ENCODE results near the gene NEK3. TPM values are rescaled to one million over a fixed set of nuclear protein-coding genes. Genes with fewer than 3 reads are reported as not detected.
A peak's percentile ranks its signal among the peaks of the same experiment; 100 is the strongest.

NEK3 gene
- total RNA-seq, 1 donor from 2014 or later, result 27.2 TPM

DNA sequence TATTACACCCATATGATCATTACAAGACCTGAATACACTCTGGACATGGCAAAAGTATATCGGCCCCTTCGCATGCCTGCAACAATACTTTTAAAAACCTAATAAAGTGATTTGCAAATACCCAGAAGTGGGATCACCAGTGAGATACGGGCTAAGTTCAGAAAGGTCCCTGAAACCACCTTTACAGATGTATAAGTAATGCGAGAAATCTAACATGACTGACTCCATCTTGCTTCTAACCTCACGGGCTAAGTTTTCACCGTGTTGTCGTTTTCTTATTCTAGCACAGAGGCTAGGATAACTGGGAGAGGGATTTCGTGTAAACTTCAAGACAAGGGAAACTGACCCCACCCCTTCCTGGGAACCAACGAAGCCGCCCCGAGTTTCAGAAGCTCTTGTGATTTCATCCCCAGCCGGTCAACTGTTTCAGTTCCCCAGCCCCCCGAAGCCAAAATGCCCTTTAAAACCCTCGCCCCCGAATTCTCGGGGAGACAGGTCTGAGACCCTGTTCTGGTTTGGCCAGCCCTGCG, 703 bp downstream of the NEK3 start:
- no peak for DNase-seq (ENCODE audit: low spot score in 2 of 2, unreplicated experiment in 2 of 2)
- peak overlapping the region; percentile 87 for H3K4me3 Mint-ChIP-seq

DNA sequence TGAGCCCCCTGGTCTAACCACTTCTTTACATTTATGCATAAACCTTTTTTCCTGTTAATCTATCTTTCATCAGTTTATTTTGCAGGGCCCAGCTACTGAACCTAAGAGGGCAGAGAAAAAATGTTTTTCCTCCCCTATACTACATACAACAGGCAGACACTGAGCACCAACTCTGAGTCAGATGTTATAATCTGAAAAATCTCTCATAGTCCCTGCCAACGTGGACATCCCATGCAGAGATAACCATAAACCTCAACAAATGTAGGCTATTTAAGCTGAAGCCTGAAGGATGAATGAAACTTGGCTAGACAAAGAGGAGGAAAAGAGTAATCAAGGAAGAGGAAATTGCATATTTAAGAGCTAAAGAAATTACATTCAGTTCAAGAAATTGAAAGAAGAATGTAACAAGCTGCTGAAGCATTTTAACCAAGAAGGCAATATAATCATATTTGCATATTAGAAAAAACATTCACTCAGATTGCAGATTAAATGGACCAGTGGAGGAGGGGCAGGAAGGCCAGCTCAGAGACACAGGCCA, 2.6 kb downstream of the NEK3 start:
- no peaks in the 10 kb centered on the region for H3K9me3 Mint-ChIP-seq
- H3K27me3 Mint-ChIP-seq (ENCODE audit: low read depth), result no peaks in the 10 kb centered on the region
- no peak overlapping the region for H3K4me3 Mint-ChIP-seq
- peak overlapping the region; percentile 13 for H3K27ac Mint-ChIP-seq
- H3K36me3 Mint-ChIP-seq, result no peaks in the 10 kb centered on the region
- DNase-seq (ENCODE audit: low spot score in 2 of 2, unreplicated experiment in 2 of 2), result no peak
- TF ChIP-seq, protein P1, sequence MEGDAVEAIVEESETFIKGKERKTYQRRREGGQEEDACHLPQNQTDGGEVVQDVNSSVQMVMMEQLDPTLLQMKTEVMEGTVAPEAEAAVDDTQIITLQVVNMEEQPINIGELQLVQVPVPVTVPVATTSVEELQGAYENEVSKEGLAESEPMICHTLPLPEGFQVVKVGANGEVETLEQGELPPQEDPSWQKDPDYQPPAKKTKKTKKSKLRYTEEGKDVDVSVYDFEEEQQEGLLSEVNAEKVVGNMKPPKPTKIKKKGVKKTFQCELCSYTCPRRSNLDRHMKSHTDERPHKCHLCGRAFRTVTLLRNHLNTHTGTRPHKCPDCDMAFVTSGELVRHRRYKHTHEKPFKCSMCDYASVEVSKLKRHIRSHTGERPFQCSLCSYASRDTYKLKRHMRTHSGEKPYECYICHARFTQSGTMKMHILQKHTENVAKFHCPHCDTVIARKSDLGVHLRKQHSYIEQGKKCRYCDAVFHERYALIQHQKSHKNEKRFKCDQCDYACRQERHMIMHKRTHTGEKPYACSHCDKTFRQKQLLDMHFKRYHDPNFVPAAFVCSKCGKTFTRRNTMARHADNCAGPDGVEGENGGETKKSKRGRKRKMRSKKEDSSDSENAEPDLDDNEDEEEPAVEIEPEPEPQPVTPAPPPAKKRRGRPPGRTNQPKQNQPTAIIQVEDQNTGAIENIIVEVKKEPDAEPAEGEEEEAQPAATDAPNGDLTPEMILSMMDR (IDR thresholded peaks at IDR 0.05; ENCODE audit: unreplicated experiment), result no peak
- peaks cover 21% of the 10 kb centered on the region for H3K4me1 Mint-ChIP-seq

More for the DNA sequence above, 703 bp downstream of the NEK3 start:
- H3K27me3 Mint-ChIP-seq (ENCODE audit: low read depth), result no peaks in the 10 kb centered on the region
- H3K36me3 Mint-ChIP-seq, result no peaks in the 10 kb centered on the region
- TF ChIP-seq, protein P1 (IDR thresholded peaks at IDR 0.05; ENCODE audit: unreplicated experiment), result no peak
- H3K27ac Mint-ChIP-seq, result peak overlapping the region; percentile 80
- H3K4me1 Mint-ChIP-seq, result peaks cover 21% of the 10 kb centered on the region
- no peaks in the 10 kb centered on the region for H3K9me3 Mint-ChIP-seq

DNA sequence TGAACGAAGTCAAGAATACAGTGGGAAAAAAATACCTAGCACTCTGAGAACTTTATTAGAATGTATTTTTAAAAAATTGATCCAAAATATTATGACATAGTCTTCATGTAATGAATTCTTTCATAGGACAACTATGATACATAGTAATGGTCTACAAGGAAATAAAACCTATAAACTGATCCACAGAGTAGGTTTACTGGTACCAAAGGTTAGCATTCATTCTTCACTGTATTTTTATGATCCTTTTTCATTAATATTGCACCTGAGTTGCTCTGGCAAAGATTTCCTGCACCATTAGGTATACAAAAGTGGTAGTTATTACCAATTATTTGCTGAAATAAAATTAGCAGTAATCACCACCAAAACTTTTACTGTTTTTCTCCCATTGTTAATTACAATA, 4.2 kb downstream of the NEK3 start:
- no peak for DNase-seq (ENCODE audit: low spot score in 2 of 2, unreplicated experiment in 2 of 2)
- Mint-ChIP-seq H3K27ac (no peak overlapping the region), H3K4me1 (peaks cover 21% of the 10 kb centered on the region), H3K36me3 (peaks cover 8% of the 10 kb centered on the region), H3K27me3 (ENCODE audit: low read depth) (no peaks in the 10 kb centered on the region), H3K9me3 (no peaks in the 10 kb centered on the region), H3K4me3 (no peak overlapping the region)
- TF ChIP-seq, protein P1 (IDR thresholded peaks at IDR 0.05; ENCODE audit: unreplicated experiment), result no peak

DNA sequence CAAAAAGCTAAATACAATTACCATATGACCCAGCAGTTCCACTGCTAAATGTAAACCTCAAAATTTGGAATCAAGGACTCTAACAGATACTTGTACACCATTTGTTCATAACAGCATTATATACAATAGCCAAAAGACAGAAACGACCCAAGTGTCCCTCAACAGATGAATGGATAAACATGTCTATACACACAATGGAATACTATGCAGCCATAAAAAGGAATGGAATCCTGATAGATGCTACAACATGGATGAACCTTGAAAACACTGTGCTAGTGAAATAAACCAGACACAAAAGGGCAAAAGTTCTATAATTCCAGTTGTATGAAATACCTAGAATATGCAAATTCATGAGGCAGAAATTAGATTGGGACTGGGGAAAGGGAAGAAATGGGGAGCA, 12.2 kb downstream of the NEK3 start:
- H3K36me3 Mint-ChIP-seq, result peaks cover 29% of the 10 kb centered on the region
- no peak overlapping the region for H3K27ac Mint-ChIP-seq
- no peaks in the 10 kb centered on the region for H3K4me1 Mint-ChIP-seq
- no peak for DNase-seq (ENCODE audit: low spot score in 2 of 2, unreplicated experiment in 2 of 2)
- H3K9me3 Mint-ChIP-seq, result peaks cover 4% of the 10 kb centered on the region
- TF ChIP-seq, protein P1 (IDR thresholded peaks at IDR 0.05; ENCODE audit: unreplicated experiment), result no peak
- no peak overlapping the region for H3K4me3 Mint-ChIP-seq
- H3K27me3 Mint-ChIP-seq (ENCODE audit: low read depth), result no peaks in the 10 kb centered on the region

DNA sequence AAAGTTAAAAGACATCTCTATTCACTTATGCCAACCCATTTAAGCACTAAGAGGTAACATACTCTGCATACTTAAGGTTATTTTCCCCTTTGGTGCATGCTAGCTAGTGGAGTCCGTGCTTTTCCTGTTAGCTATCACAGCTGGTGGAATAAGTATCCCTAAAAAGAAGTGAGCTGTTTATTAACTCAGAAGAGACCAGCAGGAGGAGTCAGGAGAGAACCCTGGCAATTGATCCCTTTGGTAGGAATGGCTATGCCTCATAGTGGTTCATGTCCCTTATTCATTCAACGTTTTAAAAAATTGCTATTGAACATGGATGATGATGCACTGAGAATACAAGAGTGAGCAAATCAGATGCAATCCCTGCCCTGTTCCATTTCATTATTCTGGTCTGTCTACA, 18.1 kb downstream of the NEK3 start:
- Mint-ChIP-seq H3K36me3 (peaks cover 21% of the 10 kb centered on the region), H3K27me3 (ENCODE audit: low read depth) (no peaks in the 10 kb centered on the region), H3K4me3 (no peak overlapping the region), H3K9me3 (no peaks in the 10 kb centered on the region), H3K27ac (no peak overlapping the region), H3K4me1 (no peaks in the 10 kb centered on the region)
- no peak for DNase-seq (ENCODE audit: low spot score in 2 of 2, unreplicated experiment in 2 of 2)
- TF ChIP-seq, protein P1 (IDR thresholded peaks at IDR 0.05; ENCODE audit: unreplicated experiment), result no peak

All from mesothelial cell of epicardium (in vitro differentiated cells).